HCT116 (cell line): ENCODE results near the gene PAK6.

Source experiments
- CBX3 ChIP-seq: IDR thresholded peaks from 2 replicates; pipeline ENCODE4 v1.6.1; 2012; ENCODE audit warnings: low read depth
- CTCF ChIP-seq, 3 experiments: fragments of 200-600 bp in 1 of 3; sonication (generic) in 1 of 3; IDR thresholded peaks in 2 of 3; conservative IDR thresholded peaks in 1 of 3; 2 replicates each; pipeline ENCODE4 v1.5.1; 2012 to 2017; ENCODE audit warnings: low read depth in 2 of 3, low read length in 2 of 3, antibody characterized with exemption in 1 of 3, borderline replicate concordance in 1 of 3, control low read depth in 1 of 3, mild to moderate bottlenecking in 1 of 3, mixed read lengths in 1 of 3, mixed run types in 1 of 3, moderate library complexity in 1 of 3; ENCODE audit not compliant: insufficient read depth in 1 of 3
- EZH2 ChIP-seq: fragments of 200-600 bp; sonication (generic); IDR thresholded peaks from 2 replicates; pipeline ENCODE4 v1.6.1; 2017; ENCODE audit warnings: antibody characterized with exemption, mixed run types
- EZH2phosphoT487 ChIP-seq: fragments of 200-600 bp; IDR thresholded peaks from 2 replicates; pipeline ENCODE4 v1.6.1; 2018; ENCODE audit warnings: antibody characterized with exemption, borderline replicate concordance
- MAX ChIP-seq: IDR thresholded peaks from 2 replicates; pipeline ENCODE4 v1.6.1; 2012
- POLR2A ChIP-seq: IDR thresholded peaks from 2 replicates; pipeline ENCODE4 v1.7.0; 2011; ENCODE audit warnings: borderline replicate concordance; ENCODE audit not compliant: insufficient read depth, insufficient read length; ENCODE audit errors: extremely low read depth
- POLR2AphosphoS5 ChIP-seq: IDR thresholded peaks from 2 replicates; pipeline ENCODE4 v1.6.1; 2011; ENCODE audit warnings: mild to moderate bottlenecking, low read depth, low read length, moderate library complexity
- RAD21 ChIP-seq: IDR thresholded peaks from 2 replicates; pipeline ENCODE4 v1.6.1; 2012; ENCODE audit warnings: low read depth, mild to moderate bottlenecking
- SP1 ChIP-seq: IDR thresholded peaks from 2 replicates; pipeline ENCODE4 v1.6.1; 2012; ENCODE audit warnings: low read depth
- YY1 ChIP-seq: IDR thresholded peaks from 2 replicates; pipeline ENCODE4 v1.6.1; 2011; ENCODE audit warnings: low read length, low read depth, moderate library complexity, mild to moderate bottlenecking; ENCODE audit not compliant: insufficient replicate concordance; ENCODE audit errors: extremely low read depth
- ZNF274 ChIP-seq: fragments of 200-500 bp; sonication (Bioruptor generic); IDR thresholded peaks from 2 replicates; pipeline ENCODE4 v1.6.1; 2014; ENCODE audit warnings: mild to moderate bottlenecking, low read depth, low read length, inconsistent platforms
- TF ChIP-seq, protein P1 (sequence below): IDR thresholded peaks from 2 replicates; pipeline ENCODE4 v1.6.1; 2012

DNA sequence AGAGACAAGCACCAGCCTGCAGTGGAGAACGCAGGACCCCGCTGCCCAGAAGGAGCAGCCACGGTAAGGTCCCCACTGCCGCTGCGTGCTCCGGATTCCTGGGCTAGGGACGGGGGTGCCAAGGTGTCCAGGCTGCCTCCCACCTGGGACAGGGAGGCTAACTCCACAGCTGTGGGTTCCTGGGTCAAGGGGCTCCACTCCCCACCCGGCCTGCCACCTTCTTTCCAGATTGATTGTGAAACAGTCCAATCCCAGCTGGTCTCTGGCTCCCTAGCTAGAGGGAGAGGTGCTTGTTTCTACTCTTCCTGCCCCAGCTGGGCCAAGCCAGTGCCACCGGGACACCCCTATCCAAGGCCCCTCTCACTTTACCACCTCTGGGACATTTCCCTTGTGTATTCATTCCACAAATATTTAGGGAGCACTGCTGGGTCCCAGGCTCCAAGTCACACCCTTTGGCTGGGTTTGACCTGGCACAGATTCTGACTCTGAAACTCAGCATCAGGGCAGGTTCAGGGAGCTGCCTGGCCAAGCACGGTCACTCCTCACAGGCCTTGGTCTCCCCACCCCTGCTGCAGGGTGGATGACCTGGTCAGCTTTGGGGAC lies 1.9 kb downstream of the PAK6 start:
- TF ChIP-seq POLR2A, result no peak
- TF ChIP-seq CTCF (IDR thresholded peaks at IDR 0.05 in 2 of 3, conservative IDR thresholded peaks at IDR 0.05 in 1 of 3; ENCODE audit: borderline replicate concordance in 1 of 3, insufficient read depth in 1 of 3, low read depth in 2 of 3, low read length in 2 of 3), result no peak
- TF ChIP-seq EZH2phosphoT487, result no peak
- TF ChIP-seq YY1, result no peak
- TF ChIP-seq SP1, result no peak
- TF ChIP-seq, protein P1, sequence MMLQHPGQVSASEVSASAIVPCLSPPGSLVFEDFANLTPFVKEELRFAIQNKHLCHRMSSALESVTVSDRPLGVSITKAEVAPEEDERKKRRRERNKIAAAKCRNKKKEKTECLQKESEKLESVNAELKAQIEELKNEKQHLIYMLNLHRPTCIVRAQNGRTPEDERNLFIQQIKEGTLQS, result no peak
- TF ChIP-seq MAX, result no peak
- no peak for TF ChIP-seq RAD21
- TF ChIP-seq POLR2AphosphoS5, result no peak
- TF ChIP-seq EZH2, result no peak
- TF ChIP-seq ZNF274, result no peak
- no peak for TF ChIP-seq CBX3
